Panc1 (cell line): ENCODE results near the gene MRPL42. TPM values are rescaled to one million over a fixed set of nuclear protein-coding genes. Genes with fewer than 3 reads are reported as not detected.

Experiments used
- ATAC-seq: fragments of 200-7000 bp; cut with Tn5 transposase; 2 replicates; pipeline ENCODE4 v1.9.1; 2020; ENCODE audit warnings: mild to moderate bottlenecking, moderate library complexity
- BruUV-seq: library from RNA; stranded (reverse); fragments of 400-500 nt; replicated peaks from 2 replicates; lab custom pipeline; 2021; lab: Mats Ljungman, UMichigan
- CTCF ChIA-PET: fragments of 300-600 bp; sonication (Branson Sonifier 250); formaldehyde crosslinking; loops from one replicate; lab custom pipeline; 2022; ENCODE audit warnings: antibody characterized with exemption; lab: Charles Lee
- POLR2A ChIA-PET: fragments of 300-600 bp; sonication (Branson Sonifier 250); formaldehyde crosslinking; loops from one replicate; lab custom pipeline; 2022; ENCODE audit warnings: antibody characterized with exemption; lab: Charles Lee
- DNase-seq: peaks from one replicate; pipeline ENCODE4 v3.0.0-alpha.2; 2010; ENCODE audit warnings: low read depth, low spot score
- H3K27ac ChIP-seq: 2 replicates; pipeline ENCODE4 v1.5.1; 2011; ENCODE audit warnings: mild to moderate bottlenecking, low read length, inconsistent platforms
- H3K27me3 ChIP-seq: fragments of 200-500 bp; sonication (Bioruptor generic); 2 replicates; pipeline ENCODE4 v1.6.0; 2014; ENCODE audit warnings: low read length, inconsistent platforms; ENCODE audit not compliant: control insufficient read depth, insufficient read depth
- H3K36me3 ChIP-seq: fragments of 200-500 bp; sonication (Bioruptor generic); 2 replicates; pipeline ENCODE4 v1.5.1; 2014; ENCODE audit warnings: inconsistent platforms, mild to moderate bottlenecking, low read length, moderate library complexity; ENCODE audit not compliant: control insufficient read depth, insufficient read depth
- H3K4me1 ChIP-seq: 2 replicates; pipeline ENCODE4 v1.5.1; 2011; ENCODE audit warnings: inconsistent platforms, mild to moderate bottlenecking, low read length, moderate library complexity; ENCODE audit not compliant: control insufficient read depth, insufficient read depth
- H3K4me3 ChIP-seq, 2 experiments: 2 replicates each; pipeline ENCODE4 v1.5.1; 2011 to 2012; ENCODE audit warnings: low read depth in 2 of 2, low read length in 2 of 2, mild to moderate bottlenecking in 2 of 2, inconsistent platforms in 1 of 2, moderate library complexity in 1 of 2
- H3K9me3 ChIP-seq: fragments of 200-500 bp; sonication (Bioruptor generic); 2 replicates; pipeline ENCODE4 v1.5.1; 2014; ENCODE audit warnings: low read depth, mild to moderate bottlenecking, inconsistent platforms, low read length, moderate library complexity; ENCODE audit not compliant: control insufficient read depth, insufficient read depth
- CTCF ChIP-seq: fragments of 450-650 bp; IDR thresholded peaks from 2 replicates; pipeline ENCODE4 v1.5.1; 2017; ENCODE audit warnings: mild to moderate bottlenecking
- POLR2AphosphoS5 ChIP-seq: IDR thresholded peaks from 2 replicates; pipeline ENCODE4 v1.6.1; 2012; ENCODE audit warnings: mild to moderate bottlenecking, low read depth, low read length, moderate library complexity
- REST ChIP-seq, 2 experiments: IDR thresholded peaks; 2 replicates each; pipeline ENCODE4 v1.6.1; 2011 to 2012; ENCODE audit warnings: low read depth in 2 of 2, control low read depth in 1 of 2, low read length in 1 of 2, mild to moderate bottlenecking in 1 of 2, moderate library complexity in 1 of 2; ENCODE audit not compliant: insufficient read depth in 1 of 2
- SIN3A ChIP-seq: IDR thresholded peaks from 2 replicates; pipeline ENCODE4 v1.6.1; 2012; ENCODE audit warnings: low read depth, mild to moderate bottlenecking, low read length, moderate library complexity, borderline replicate concordance; ENCODE audit not compliant: insufficient read depth
- TCF7L2 ChIP-seq: IDR thresholded peaks from 2 replicates; pipeline ENCODE4 v1.6.1; 2011; ENCODE audit warnings: mild to moderate bottlenecking, low read depth, low read length, inconsistent platforms
- in situ Hi-C: cut with HindIII; loops from 2 replicates; pipeline ENCODE4 v1.10.0; 2016; ENCODE audit warnings: low sequenced_read_pairs, low pct_unique_long_range_greater_than_20kb
- intact Hi-C: fragments of 100-400 bp; cut with micrococcal nuclease; formaldehyde crosslinking; loops from one replicate; pipeline ENCODE4 v1.10.0; 2022; ENCODE audit not compliant: unreplicated experiment
- total RNA-seq: library from RNA; stranded (reverse); gene quantifications from one replicate; pipeline ENCODE4 v1.2.1, GENCODE V29; 2021; ENCODE audit not compliant: unreplicated experiment

The MRPL42 gene
- total RNA-seq, 1 experiment from 2014 or later = 92.4 TPM

GRCh38 chr12:93443576-93443975 lies 23.7 kb upstream of the MRPL42 start:
- ChIA-PET CTCF (no interaction called here), POLR2A (no interaction called here)
- ATAC-seq (no peak), DNase-seq (no peak)
- Histone ChIP-seq H3K4me1 (peaks cover 22% of the 10 kb centered on the region), H3K36me3 (no peaks in the 10 kb centered on the region; the same call in 1 of the 2 replicates), H3K4me3 (no peak overlapping the region), H3K27ac (no peak overlapping the region), H3K9me3 (no peaks in the 10 kb centered on the region), H3K27me3 (no peaks in the 10 kb centered on the region)
- no peak for TF ChIP-seq SIN3A
- TF ChIP-seq CTCF = no peak
- no peak for TF ChIP-seq TCF7L2
- TF ChIP-seq POLR2AphosphoS5 = no peak
- TF ChIP-seq REST (IDR thresholded peaks at IDR 0.05; ENCODE audit: insufficient read depth in 1 of 2, low read depth in 2 of 2, low read length in 1 of 2) = no peak
- no TSS peak for BruUV-seq
- intact Hi-C loops = no loop called here
- in situ Hi-C loops = no loop called here

DNA sequence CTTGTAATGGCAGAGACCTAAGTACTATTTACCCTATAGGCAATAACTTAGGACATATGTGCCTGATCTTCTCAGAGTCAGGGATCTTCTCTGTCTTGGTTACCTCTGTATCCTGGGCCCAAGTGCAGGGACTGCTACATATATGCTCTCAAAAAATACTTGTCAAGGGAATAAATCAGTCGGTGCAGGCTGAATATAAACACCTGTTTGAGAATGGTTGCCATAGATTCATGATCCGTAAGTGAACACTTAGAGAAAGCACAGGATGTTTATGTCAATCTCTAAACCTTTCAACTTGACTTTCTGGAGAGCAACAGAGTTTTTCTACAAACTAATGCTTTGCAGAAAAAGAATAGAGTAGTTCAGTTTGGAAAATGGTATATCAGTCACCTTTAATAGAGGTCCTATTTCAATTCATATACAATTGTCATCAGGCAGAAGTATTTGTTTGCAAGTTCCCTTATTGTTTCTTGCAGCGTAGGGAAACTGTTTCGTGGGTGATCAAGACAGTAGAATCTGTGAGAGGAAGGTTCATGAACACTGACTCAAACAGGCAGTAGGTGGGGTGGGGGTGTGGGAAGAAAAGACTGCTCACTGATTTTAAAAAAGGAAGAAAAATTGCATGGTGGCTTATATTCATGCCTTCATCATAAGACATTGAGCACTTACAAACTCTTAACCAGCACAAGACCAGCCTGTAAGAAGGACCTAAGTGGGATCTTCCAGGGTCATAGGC lies 19.6 kb upstream of the MRPL42 start:
- 0 out of 2 replicates have a peak, but pooled peaks have one; percentile 40 for ATAC-seq
- TF ChIP-seq POLR2AphosphoS5 = no peak
- no peak for TF ChIP-seq TCF7L2
- no peak for TF ChIP-seq REST (IDR thresholded peaks at IDR 0.05; ENCODE audit: insufficient read depth in 1 of 2, low read depth in 2 of 2, low read length in 1 of 2)
- no peak for TF ChIP-seq SIN3A
- TF ChIP-seq CTCF = no peak
- Histone ChIP-seq H3K36me3 (no peaks in the 10 kb centered on the region), H3K27me3 (no peaks in the 10 kb centered on the region), H3K4me1 (0 out of 2 replicates have a peak, but pooled peaks cover 4% of the 10 kb centered on the region), H3K9me3 (no peaks in the 10 kb centered on the region), H3K27ac (no peak overlapping the region), H3K4me3 (no peak overlapping the region)
- ChIA-PET POLR2A (no interaction called here), CTCF (no interaction called here)
- intact Hi-C loops = no loop called here
- in situ Hi-C loops = no loop called here
- BruUV-seq = no TSS peak
- no peak for DNase-seq
